SH-SY5Y (cell line): ENCODE data around the gene OMD.

Experiments used
- GATA2 ChIP-seq: IDR thresholded peaks from 2 replicates; pipeline ENCODE4 v1.6.1; 2011; ENCODE audit warnings: mild to moderate bottlenecking, low read depth, low read length
- GATA3 ChIP-seq: IDR thresholded peaks from 2 replicates; pipeline ENCODE4 v1.6.1; 2011; ENCODE audit warnings: low read depth, mild to moderate bottlenecking, low read length, moderate library complexity

OMD gene

GRCh38 chr9:92397853-92398252, 26.4 kb downstream of the OMD start:
- no peak for TF ChIP-seq GATA2
- TF ChIP-seq GATA3 = no peak

GRCh38 chr9:92395617-92396016, 28.7 kb downstream of the OMD start:
- TF ChIP-seq GATA2 = no peak
- TF ChIP-seq GATA3 = no peak

- TF ChIP-seq GATA3 = no peak
- no peak for TF ChIP-seq GATA2
These were observed 30.6 kb downstream of the OMD start for GRCh38 chr9:92393686-92394085.

DNA sequence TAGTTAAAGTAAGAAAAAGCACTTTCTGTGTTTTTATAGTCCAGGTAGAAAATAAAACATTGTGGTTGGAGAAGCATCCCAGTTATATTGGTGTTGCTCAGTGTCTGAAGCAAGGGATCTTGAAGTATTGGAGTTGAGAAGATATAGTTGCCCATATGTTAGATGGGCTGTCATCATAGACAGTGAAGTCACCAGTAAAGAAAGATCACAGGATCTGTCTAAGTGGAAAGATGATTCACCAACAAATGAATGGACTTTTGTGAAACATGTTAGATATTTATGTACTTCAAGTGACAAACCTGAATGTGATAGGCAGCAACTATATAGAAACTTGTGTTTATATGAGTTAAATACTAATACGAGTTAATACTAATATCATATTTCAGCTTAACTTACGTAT, 31.6 kb downstream of the OMD start:
- no peak for TF ChIP-seq GATA2
- no peak for TF ChIP-seq GATA3

DNA sequence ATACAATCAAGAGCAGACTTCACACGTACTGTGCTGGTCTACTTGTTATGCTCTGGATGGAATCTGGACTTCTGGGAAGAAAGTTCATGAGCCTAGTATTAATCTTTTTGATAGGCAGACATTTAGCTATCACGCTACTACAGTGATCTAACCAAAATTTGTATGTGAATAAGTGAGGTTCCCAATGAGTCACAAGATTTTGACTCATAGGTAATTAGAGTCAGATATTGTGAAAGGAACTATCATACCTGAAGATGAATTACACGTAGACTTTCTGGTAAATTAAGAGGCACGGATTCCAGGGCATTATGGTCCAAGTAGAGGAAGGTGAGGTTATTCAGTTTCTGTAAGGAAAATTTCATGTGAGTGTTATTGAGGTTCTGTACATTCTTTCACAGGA, 38.3 kb downstream of the OMD start:
- no peak for TF ChIP-seq GATA2
- no peak for TF ChIP-seq GATA3

DNA sequence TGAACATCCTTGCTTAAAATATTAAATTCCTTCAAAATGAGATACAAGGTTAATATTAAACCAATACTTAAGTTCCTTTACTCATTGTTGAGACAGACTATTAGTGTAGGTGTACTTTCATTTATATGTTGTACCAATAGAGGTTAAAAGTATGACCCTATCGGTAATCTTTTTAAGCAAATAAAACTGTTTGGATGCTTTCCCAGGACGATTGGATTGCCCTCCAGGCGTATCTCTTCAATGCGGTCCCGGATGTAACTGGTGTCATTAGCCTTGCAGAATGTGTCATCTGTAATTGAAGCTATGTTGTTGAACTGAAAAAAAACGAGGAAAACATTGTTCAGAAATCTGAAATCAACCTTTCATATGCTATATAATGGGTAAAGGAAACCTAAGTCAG, 38.8 kb downstream of the OMD start:
- TF ChIP-seq GATA2 (no peak), GATA3 (no peak)

GRCh38 chr9:92385001-92385400, 39.3 kb downstream of the OMD start:
- TF ChIP-seq GATA3 (no peak), GATA2 (no peak)

DNA sequence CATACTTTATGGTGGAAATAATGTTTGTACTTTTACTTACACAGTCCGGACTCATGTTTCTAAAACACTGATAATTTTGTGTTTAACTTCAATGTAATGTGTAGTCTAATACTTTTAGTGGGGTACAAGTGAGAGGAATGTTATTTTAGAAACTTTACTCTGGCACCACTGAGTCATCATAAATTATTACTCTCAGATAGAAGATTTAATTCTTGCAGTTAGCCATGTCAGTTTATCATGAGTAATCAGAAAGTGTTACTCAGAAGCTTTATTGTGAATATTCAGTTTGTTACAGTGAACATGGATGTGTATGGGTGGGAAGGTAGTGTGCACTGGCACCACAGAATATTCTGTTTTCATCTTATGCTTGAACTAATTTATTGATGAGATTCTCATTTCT, 39.9 kb downstream of the OMD start:
- no peak for TF ChIP-seq GATA3
- TF ChIP-seq GATA2 = no peak

- TF ChIP-seq GATA2 = no peak
- no peak for TF ChIP-seq GATA3
These were observed 42.5 kb downstream of the OMD start for GRCh38 chr9:92381775-92382174.

DNA sequence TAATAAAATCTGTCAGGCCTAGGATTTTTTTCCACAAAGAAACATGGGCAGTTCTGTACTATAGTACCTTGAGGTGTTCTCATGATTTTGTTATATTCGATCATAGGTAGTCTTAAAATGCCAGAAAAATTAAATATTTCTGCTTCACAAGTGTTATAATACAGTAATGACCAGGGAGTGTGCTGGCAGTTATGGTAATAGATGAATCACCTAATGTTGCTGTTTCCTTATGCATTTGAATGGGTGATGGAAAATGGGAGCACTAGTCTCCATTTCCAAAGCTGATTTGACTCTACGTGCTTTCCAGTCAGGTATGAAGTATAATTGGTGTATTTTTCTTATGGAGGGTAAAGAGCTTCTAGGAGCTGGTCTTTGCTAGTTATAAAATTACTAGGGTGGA, 43.7 kb downstream of the OMD start:
- TF ChIP-seq GATA3 (no peak), GATA2 (no peak)

- TF ChIP-seq GATA2 = no peak
- no peak for TF ChIP-seq GATA3
These were observed 45.3 kb downstream of the OMD start for GRCh38 chr9:92378865-92379560.

- no peak for TF ChIP-seq GATA2
- TF ChIP-seq GATA3 = no peak
These were observed 46.4 kb downstream of the OMD start for GRCh38 chr9:92377876-92378275.

GRCh38 chr9:92373167-92373566, 51.1 kb downstream of the OMD start:
- TF ChIP-seq GATA2 (no peak), GATA3 (no peak)

DNA sequence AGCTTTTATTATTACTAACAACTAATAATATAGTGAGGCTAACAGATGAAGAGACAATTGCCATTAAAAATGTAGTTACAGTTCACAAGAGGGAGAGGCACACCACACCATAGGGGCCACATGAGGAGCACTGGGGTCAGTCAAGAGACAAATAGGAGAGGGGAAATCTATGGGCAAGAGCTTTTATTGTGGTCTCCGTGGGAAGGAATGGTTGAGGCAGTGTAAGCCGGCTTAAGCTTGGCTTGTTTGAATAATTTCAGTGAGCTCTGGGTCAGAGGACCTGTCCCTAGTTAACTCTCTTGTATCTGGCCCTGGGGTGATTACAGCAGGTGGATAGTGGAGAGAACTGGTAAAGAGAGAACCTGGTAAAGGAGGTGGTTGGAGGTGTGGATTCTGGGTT, 55.2 kb downstream of the OMD start:
- no peak for TF ChIP-seq GATA3
- TF ChIP-seq GATA2 = no peak
